Mesendoderm (in vitro differentiated cells): ENCODE data around the gene CHCHD3.

Experiments used
- DNase-seq: peaks from one replicate; pipeline ENCODE4 v3.0.0; 2013
- H2AK5ac ChIP-seq: 2 replicates; pipeline ENCODE4 v1.6.1; 2013; ENCODE audit warnings: low read length, inconsistent platforms
- H2BK120ac ChIP-seq: 2 replicates; pipeline ENCODE4 v1.6.1; 2013; ENCODE audit warnings: low read depth, mild to moderate bottlenecking, low read length, moderate library complexity, mixed read lengths
- H2BK15ac ChIP-seq: replicated peaks from 2 replicates; pipeline ENCODE4 v1.6.1; 2013; ENCODE audit warnings: low read depth, mild to moderate bottlenecking, moderate library complexity
- H2BK5ac ChIP-seq: 2 replicates; pipeline ENCODE4 v1.6.1; 2013; ENCODE audit warnings: low read length, inconsistent platforms
- H3K18ac ChIP-seq: 2 replicates; pipeline ENCODE4 v1.6.1; 2013; ENCODE audit warnings: mild to moderate bottlenecking, low read length, mixed read lengths
- H3K23ac ChIP-seq: one replicate; pipeline ENCODE4 v1.6.1; 2013; ENCODE audit warnings: low read length
- H3K27ac ChIP-seq: 2 replicates; pipeline ENCODE4 v1.5.1; 2013; ENCODE audit warnings: low read depth, mild to moderate bottlenecking, inconsistent platforms, low read length, moderate library complexity
- H3K27me3 ChIP-seq: 2 replicates; pipeline ENCODE4 v1.6.1; 2013; ENCODE audit warnings: low read length, control low read depth, mild to moderate bottlenecking, inconsistent platforms; ENCODE audit not compliant: insufficient read depth, poor library complexity
- H3K36me3 ChIP-seq: 2 replicates; pipeline ENCODE4 v1.6.1; 2013; ENCODE audit warnings: low read length, inconsistent platforms; ENCODE audit not compliant: control insufficient read depth, insufficient read depth
- H3K4ac ChIP-seq: one replicate; pipeline ENCODE4 v1.6.1; 2013; ENCODE audit warnings: low read depth, mild to moderate bottlenecking, low read length, moderate library complexity
- H3K4me1 ChIP-seq: 2 replicates; pipeline ENCODE4 v1.6.1; 2013; ENCODE audit warnings: low read depth, low read length, inconsistent platforms; ENCODE audit not compliant: control insufficient read depth
- H3K4me2 ChIP-seq: 2 replicates; pipeline ENCODE4 v1.6.1; 2013; ENCODE audit warnings: low read length
- H3K4me3 ChIP-seq: 2 replicates; pipeline ENCODE4 v1.5.1; 2013; ENCODE audit warnings: mild to moderate bottlenecking, low read length
- H3K56ac ChIP-seq: one replicate; pipeline ENCODE4 v1.6.1; 2013; ENCODE audit warnings: low read length
- H3K79me1 ChIP-seq: 2 replicates; pipeline ENCODE4 v1.6.1; 2013; ENCODE audit warnings: low read length, inconsistent platforms
- H3K79me2 ChIP-seq: 2 replicates; pipeline ENCODE4 v1.6.1; 2013; ENCODE audit warnings: mild to moderate bottlenecking, low read length; ENCODE audit not compliant: control insufficient read depth, insufficient read depth
- H3K9ac ChIP-seq: 2 replicates; pipeline ENCODE4 v1.6.1; 2013; ENCODE audit warnings: low read length, inconsistent platforms
- H4K5ac ChIP-seq: one replicate; pipeline ENCODE4 v1.6.1; 2013; ENCODE audit warnings: low read length
- H4K8ac ChIP-seq: one replicate; pipeline ENCODE4 v1.6.1; 2013; ENCODE audit warnings: low read depth, mild to moderate bottlenecking, control low read depth, low read length, moderate library complexity
- WGBS: extraction: QIAGEN DNeasy Blood & Tissue Kit; methylation state at CpG from one replicate; pipeline ENCODE4 v1.1.7; 2013; ENCODE audit warnings: low lambda C conversion rate, missing lambda C conversion rate; ENCODE audit not compliant: insufficient coverage; ENCODE audit errors: extremely low coverage; 5-methylcytosine and 5-hydroxymethylcytosine counted together

CHCHD3 gene

DNA sequence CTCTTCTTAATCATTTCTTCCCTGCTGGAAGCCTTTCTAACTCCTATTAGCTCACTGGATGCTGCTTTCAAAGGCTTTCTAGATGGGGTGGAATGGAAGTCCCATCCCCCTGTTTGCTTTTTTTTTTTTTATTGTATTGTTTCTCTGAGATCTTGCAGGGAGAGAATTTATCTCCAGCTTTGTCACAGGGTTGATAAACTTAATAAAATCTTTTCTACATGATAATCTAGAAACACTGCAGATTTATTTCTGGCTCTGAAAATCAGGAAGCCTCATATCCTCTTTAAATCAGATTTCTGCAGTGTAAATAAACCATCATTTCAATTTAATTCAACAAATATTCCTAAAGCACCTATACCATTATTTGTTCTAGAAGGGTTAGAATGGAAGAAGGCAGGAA is 37.2 kb upstream of the CHCHD3 start:
- no peak overlapping the region for H3K4me3 ChIP-seq
- H3K23ac ChIP-seq = no peak overlapping the region
- H3K27me3 ChIP-seq = no peaks in the 10 kb centered on the region
- H3K79me2 ChIP-seq = no peaks in the 10 kb centered on the region
- H3K79me1 ChIP-seq = no peaks in the 10 kb centered on the region
- H2BK5ac ChIP-seq = no peak overlapping the region
- H4K5ac ChIP-seq = no peak overlapping the region
- no peaks in the 10 kb centered on the region for H3K36me3 ChIP-seq
- H2BK120ac ChIP-seq = no peak overlapping the region
- H3K4me2 ChIP-seq = no peak overlapping the region
- no peak overlapping the region for H3K9ac ChIP-seq
- peak overlapping the region; percentile 54 for H3K27ac ChIP-seq
- no peak overlapping the region for H2AK5ac ChIP-seq
- H3K4me1 ChIP-seq = no peaks in the 10 kb centered on the region
- peak; percentile 23 for DNase-seq
- no peak overlapping the region for H3K18ac ChIP-seq
- H3K4ac ChIP-seq = no peak overlapping the region
- no peak overlapping the region for H3K56ac ChIP-seq
- H4K8ac ChIP-seq = no peak overlapping the region
- no peak overlapping the region for H2BK15ac ChIP-seq

DNA sequence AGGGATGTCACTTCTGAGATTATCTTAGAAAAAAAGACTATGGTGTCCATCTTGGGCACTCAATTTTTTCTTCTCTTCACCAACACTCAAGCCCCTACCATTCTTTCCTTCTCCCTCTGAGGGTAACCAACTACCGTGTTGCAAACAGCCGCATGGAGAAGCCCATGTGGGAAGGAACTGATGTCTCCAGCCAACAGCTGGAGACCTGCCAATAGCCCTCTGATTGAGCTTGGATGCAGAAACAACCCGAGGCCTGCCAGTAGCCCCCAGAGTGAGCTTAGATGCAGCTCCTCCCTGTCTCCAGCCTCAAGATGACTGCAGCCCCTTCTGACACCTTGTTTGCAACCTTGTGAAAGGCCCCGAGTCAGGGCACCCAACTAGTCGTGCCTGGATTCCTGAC is 36.4 kb upstream of the CHCHD3 start:
- no CpG with 5 or more reads among the region's 5 CpGs for WGBS

DNA sequence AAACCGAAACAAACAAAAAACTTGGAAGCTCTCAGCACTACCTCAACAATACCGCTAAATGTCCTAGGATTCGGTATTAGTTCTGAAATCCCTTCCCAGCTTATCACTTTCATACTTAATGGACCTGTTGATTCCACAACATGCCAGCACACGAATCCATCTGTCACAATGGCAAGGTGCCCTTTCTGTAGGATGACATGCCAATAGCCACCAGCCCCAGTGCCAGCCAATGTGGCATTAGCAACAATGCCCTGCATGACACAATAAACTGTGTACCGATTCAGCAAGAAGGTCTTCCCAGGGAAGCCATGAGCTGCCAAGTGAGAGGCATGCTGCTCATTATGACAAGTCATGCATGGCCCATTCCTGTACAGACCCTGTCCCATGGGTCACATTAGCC is 35.6 kb upstream of the CHCHD3 start:
- H3K4ac ChIP-seq = no peak overlapping the region
- H3K4me2 ChIP-seq = no peak overlapping the region

More for the DNA sequence above, 36.4 kb upstream of the CHCHD3 start:
- Histone ChIP-seq H3K27me3 (no peaks in the 10 kb centered on the region), H3K36me3 (no peaks in the 10 kb centered on the region), H3K79me1 (no peaks in the 10 kb centered on the region), H3K79me2 (no peaks in the 10 kb centered on the region), H2BK15ac (no peak overlapping the region), H2BK5ac (no peak overlapping the region), H4K5ac (no peak overlapping the region), H3K4me2 (no peak overlapping the region), H3K4me3 (no peak overlapping the region), H3K56ac (no peak overlapping the region), H3K23ac (no peak overlapping the region), H2AK5ac (no peak overlapping the region), H3K27ac (no peak overlapping the region), H4K8ac (no peak overlapping the region), H3K4ac (no peak overlapping the region), H3K4me1 (no peaks in the 10 kb centered on the region), H3K18ac (no peak overlapping the region), H2BK120ac (no peak overlapping the region), H3K9ac (no peak overlapping the region)
- DNase-seq = no peak

DNA sequence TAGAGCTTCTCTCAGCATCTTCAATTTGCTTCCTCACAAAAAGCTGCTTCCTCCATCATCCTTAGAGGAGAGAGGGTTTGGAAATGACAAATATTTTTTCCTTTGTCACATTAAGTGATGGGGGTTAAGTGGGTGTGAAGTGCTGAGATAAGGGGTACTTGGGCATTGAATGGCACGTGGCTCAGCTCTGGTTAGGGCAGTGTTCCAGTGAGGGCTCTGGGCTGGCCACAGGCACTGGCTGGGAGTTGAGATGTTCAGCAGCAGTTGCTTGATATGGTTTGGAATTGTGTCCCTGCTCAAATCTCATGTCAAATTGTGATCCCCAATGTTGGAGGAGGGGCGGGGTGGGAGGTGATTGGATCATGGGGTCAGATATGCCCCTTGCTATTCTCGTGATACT is 33.7 kb upstream of the CHCHD3 start:
- no peaks in the 10 kb centered on the region for H3K36me3 ChIP-seq
- peak; percentile 54 for DNase-seq
- no peak overlapping the region for H3K4me2 ChIP-seq
- no peak overlapping the region for H2BK5ac ChIP-seq
- no peak overlapping the region for H3K23ac ChIP-seq
- H3K27ac ChIP-seq = no peak overlapping the region
- no CpG with 5 or more reads among the region's 3 CpGs for WGBS
- H2BK15ac ChIP-seq = no peak overlapping the region
- H3K79me2 ChIP-seq = no peaks in the 10 kb centered on the region
- H3K18ac ChIP-seq = no peak overlapping the region
- no peak overlapping the region for H4K5ac ChIP-seq
- no peak overlapping the region for H4K8ac ChIP-seq
- peak overlapping the region; percentile 42 for H3K56ac ChIP-seq
- no peak overlapping the region for H2AK5ac ChIP-seq
- no peaks in the 10 kb centered on the region for H3K4me1 ChIP-seq
- H3K79me1 ChIP-seq = no peaks in the 10 kb centered on the region
- no peaks in the 10 kb centered on the region for H3K27me3 ChIP-seq
- H3K4me3 ChIP-seq = no peak overlapping the region
- H3K4ac ChIP-seq = no peak overlapping the region
- H3K9ac ChIP-seq = no peak overlapping the region
- no peak overlapping the region for H2BK120ac ChIP-seq

More for the DNA sequence above, 35.6 kb upstream of the CHCHD3 start:
- no peaks in the 10 kb centered on the region for H3K79me2 ChIP-seq
- no peak overlapping the region for H3K27ac ChIP-seq
- H2BK120ac ChIP-seq = no peak overlapping the region
- no peak overlapping the region for H2BK15ac ChIP-seq
- no peak overlapping the region for H2BK5ac ChIP-seq
- no peaks in the 10 kb centered on the region for H3K27me3 ChIP-seq
- no peaks in the 10 kb centered on the region for H3K79me1 ChIP-seq
- H3K23ac ChIP-seq = no peak overlapping the region
- H3K4me1 ChIP-seq = no peaks in the 10 kb centered on the region
- no peak overlapping the region for H4K8ac ChIP-seq
- H3K9ac ChIP-seq = no peak overlapping the region
- H3K18ac ChIP-seq = no peak overlapping the region
- no peak for DNase-seq
- no CpG with 5 or more reads among the region's 5 CpGs for WGBS
- H2AK5ac ChIP-seq = peak overlapping the region; percentile 47
- H4K5ac ChIP-seq = no peak overlapping the region
- H3K36me3 ChIP-seq = no peaks in the 10 kb centered on the region
- no peak overlapping the region for H3K56ac ChIP-seq
- H3K4me3 ChIP-seq = no peak overlapping the region

DNA sequence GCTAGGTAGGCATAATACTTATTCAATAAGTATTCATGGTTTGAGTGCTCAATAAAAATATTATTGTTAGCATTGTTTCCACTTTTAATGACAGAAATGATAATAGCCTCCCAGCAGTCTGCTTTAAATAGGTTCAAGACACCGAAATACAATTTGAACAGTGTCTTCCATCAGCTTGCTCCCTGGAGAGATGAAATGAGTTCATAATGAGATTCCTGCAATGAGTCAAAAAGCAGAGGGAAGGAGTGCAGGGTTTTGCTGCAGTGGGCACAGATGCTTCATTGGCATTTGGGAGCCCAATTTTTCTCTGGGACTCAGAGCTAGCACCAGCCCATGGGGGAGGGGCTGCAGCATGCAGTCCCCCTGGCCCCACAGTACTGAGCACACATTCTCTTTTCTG is 32.6 kb upstream of the CHCHD3 start:
- H3K18ac ChIP-seq = no peak overlapping the region
- H3K9ac ChIP-seq = no peak overlapping the region
- H3K4me2 ChIP-seq = no peak overlapping the region
- no peak overlapping the region for H4K5ac ChIP-seq
- no peak overlapping the region for H2BK15ac ChIP-seq
- H3K4ac ChIP-seq = no peak overlapping the region
- no peak overlapping the region for H2AK5ac ChIP-seq
- no peak overlapping the region for H3K27ac ChIP-seq
- H4K8ac ChIP-seq = no peak overlapping the region
- no CpG with 5 or more reads among the region's 1 CpG for WGBS
- H3K4me3 ChIP-seq = no peak overlapping the region
- no peak overlapping the region for H2BK120ac ChIP-seq
- no peaks in the 10 kb centered on the region for H3K27me3 ChIP-seq
- DNase-seq = no peak
- no peaks in the 10 kb centered on the region for H3K4me1 ChIP-seq
- H3K56ac ChIP-seq = no peak overlapping the region
- no peak overlapping the region for H2BK5ac ChIP-seq
- no peaks in the 10 kb centered on the region for H3K79me1 ChIP-seq
- no peak overlapping the region for H3K23ac ChIP-seq
- no peaks in the 10 kb centered on the region for H3K79me2 ChIP-seq
- H3K36me3 ChIP-seq = no peaks in the 10 kb centered on the region

DNA sequence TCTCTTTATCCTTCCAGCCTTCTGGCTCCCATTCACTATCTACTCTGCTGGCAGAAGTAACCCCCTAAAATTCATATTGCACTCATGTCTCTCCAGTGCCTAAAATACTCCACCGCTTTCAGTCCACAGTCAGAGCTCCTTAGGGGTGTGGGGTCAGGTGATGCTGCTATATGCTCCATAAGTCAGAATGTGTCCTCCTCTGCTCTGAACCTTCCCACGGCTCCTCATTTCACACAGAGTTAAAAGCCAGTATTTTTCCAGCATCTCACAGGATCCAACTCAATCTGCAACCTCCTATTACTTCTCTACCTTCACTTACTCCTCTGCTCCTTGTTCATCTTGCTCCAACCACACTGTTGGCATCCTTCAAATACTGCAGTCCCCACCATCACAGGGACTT is 31.1 kb upstream of the CHCHD3 start:
- Histone ChIP-seq H3K4me2 (no peak overlapping the region), H3K23ac (no peak overlapping the region), H2BK15ac (no peak overlapping the region), H3K9ac (no peak overlapping the region), H3K56ac (no peak overlapping the region), H3K4me1 (no peaks in the 10 kb centered on the region), H3K18ac (no peak overlapping the region), H4K8ac (no peak overlapping the region), H2AK5ac (no peak overlapping the region), H2BK5ac (no peak overlapping the region), H2BK120ac (no peak overlapping the region), H3K27me3 (no peaks in the 10 kb centered on the region), H4K5ac (no peak overlapping the region), H3K79me2 (no peaks in the 10 kb centered on the region), H3K4ac (no peak overlapping the region), H3K27ac (no peak overlapping the region), H3K4me3 (no peak overlapping the region), H3K79me1 (no peaks in the 10 kb centered on the region), H3K36me3 (no peaks in the 10 kb centered on the region)
- WGBS = no CpG with 5 or more reads among the region's 2 CpGs
- no peak for DNase-seq
